Left ventricle myocardium inferior (tissue), 1 donor: ENCODE results near the gene IL31RA. TPM values are rescaled to one million over a fixed set of nuclear protein-coding genes. Genes with fewer than 3 reads are reported as not detected.

Experiments used
- DNase-seq: peaks from one replicate; pipeline ENCODE4 v3.0.0-alpha.2; 2020
- H3K27ac ChIP-seq: fragments of 200-600 bp; replicated peaks from 2 replicates; pipeline ENCODE4 v1.8.0; 2021
- H3K27me3 ChIP-seq: fragments of 200-600 bp; 2 replicates; pipeline ENCODE4 v1.8.0; 2021; ENCODE audit warnings: low read depth
- H3K36me3 ChIP-seq: fragments of 200-600 bp; 2 replicates; pipeline ENCODE4 v1.8.0; 2021
- H3K4me1 ChIP-seq: fragments of 200-600 bp; 2 replicates; pipeline ENCODE4 v1.8.0; 2021
- H3K4me3 ChIP-seq: fragments of 200-600 bp; 2 replicates; pipeline ENCODE4 v1.8.0; 2021; ENCODE audit warnings: mild to moderate bottlenecking, moderate library complexity
- H3K9me3 ChIP-seq: fragments of 200-600 bp; replicated peaks from 2 replicates; pipeline ENCODE4 v1.8.0; 2021
- intact Hi-C: fragments of 100-400 bp; cut with micrococcal nuclease; formaldehyde crosslinking; loops from one replicate; pipeline ENCODE4 v1.11.0; 2022
- total RNA-seq: library from RNA; stranded (reverse); fragmentation: NEBNext Ultra II Directional; extraction: Animal tissue kit (Norgen Biotek cat#: 25700); gene quantifications from one replicate; pipeline ENCODE4 v1.2.1, GENCODE V29; 2021
- TF ChIP-seq, protein P1 (sequence below): fragments of 200-600 bp; IDR thresholded peaks from 2 replicates; pipeline ENCODE4 v1.8.0; 2021; ENCODE audit warnings: antibody characterized with exemption, mild to moderate bottlenecking, borderline replicate concordance
- donor health status: DM: no; HTN: yes; CAD: no; lungs with severe emphysema.

Gene IL31RA
- total RNA-seq, 1 donor from 2014 or later, result 0.27 TPM

DNA sequence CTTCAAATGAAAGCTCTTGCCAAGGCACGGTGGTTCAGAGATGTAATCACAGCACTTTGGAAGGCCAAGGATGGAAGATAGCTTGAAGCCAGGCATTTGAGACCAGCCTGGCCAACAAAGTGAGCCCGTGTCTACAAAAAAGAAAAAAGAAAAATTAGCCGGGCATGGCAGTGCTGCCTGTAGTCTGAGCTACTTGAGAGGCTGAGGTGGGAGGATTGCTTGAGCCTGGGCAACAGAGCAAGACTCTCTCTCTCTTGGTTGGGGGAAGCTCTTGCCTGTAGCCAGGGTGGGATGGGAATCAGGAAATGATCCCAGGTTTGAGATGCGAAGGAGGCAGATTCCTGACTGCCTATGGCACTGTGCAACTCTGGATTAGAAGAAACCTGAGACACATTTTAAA lies 81.5 kb downstream of the IL31RA start:
- DNase-seq, result no peak
- Histone ChIP-seq H3K36me3 (peaks cover 12% of the 10 kb centered on the region), H3K27me3 (no peaks in the 10 kb centered on the region), H3K9me3 (no peaks in the 10 kb centered on the region), H3K4me1 (peaks cover 9% of the 10 kb centered on the region), H3K27ac (no peak overlapping the region), H3K4me3 (no peak overlapping the region)
- TF ChIP-seq, protein P1, sequence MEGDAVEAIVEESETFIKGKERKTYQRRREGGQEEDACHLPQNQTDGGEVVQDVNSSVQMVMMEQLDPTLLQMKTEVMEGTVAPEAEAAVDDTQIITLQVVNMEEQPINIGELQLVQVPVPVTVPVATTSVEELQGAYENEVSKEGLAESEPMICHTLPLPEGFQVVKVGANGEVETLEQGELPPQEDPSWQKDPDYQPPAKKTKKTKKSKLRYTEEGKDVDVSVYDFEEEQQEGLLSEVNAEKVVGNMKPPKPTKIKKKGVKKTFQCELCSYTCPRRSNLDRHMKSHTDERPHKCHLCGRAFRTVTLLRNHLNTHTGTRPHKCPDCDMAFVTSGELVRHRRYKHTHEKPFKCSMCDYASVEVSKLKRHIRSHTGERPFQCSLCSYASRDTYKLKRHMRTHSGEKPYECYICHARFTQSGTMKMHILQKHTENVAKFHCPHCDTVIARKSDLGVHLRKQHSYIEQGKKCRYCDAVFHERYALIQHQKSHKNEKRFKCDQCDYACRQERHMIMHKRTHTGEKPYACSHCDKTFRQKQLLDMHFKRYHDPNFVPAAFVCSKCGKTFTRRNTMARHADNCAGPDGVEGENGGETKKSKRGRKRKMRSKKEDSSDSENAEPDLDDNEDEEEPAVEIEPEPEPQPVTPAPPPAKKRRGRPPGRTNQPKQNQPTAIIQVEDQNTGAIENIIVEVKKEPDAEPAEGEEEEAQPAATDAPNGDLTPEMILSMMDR, result no peak
- intact Hi-C loops, result loop anchor here (10.0 kb wide), 1 partner anchor 272 kb away; no protein-coding TSS in a partner anchor

DNA sequence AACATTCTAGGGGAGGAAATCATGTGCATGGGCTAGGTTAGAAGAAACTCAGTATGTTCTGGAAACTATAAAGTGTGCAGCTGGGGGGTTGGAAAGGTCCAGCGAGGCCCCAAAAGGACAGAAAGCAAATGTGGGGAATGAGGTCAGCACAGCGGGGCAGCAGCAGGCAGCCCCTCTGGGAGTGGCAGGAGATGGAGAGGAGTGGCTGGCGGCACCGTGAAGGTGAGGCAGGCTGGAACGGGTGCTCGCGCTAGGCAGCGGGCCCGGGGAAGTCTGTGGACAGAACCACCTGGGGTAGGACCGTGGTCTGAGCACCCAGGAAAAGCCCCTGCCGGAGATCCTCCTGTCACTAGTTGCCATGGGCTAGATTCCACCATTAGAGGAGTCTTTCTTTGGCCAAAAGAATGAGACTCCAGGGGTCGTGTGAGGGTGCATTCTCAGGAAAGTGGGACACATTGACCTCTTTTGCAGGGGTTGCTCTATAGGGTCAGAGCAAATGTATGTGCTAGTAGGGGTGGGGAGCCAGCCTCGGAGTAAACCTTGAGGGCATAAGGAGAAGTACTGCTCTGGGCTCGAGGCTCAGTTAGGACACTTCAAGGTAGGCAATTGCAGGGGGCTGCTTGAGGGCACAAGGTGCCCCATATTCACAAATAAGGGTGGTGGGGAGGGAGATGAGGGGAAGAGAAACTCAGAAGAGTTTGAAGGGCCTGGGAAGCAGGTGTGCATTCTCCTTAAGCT lies 82.4 kb downstream of the IL31RA start:
- no peaks in the 10 kb centered on the region for H3K9me3 ChIP-seq
- peaks cover 19% of the 10 kb centered on the region for H3K36me3 ChIP-seq
- no peak overlapping the region for H3K27ac ChIP-seq
- TF ChIP-seq, protein P1, result no peak
- H3K4me3 ChIP-seq, result no peak overlapping the region
- peaks cover 9% of the 10 kb centered on the region for H3K4me1 ChIP-seq
- H3K27me3 ChIP-seq, result no peaks in the 10 kb centered on the region
- intact Hi-C loops, result loop anchor here (10.0 kb wide), 1 partner anchor 271 kb away; no protein-coding TSS in a partner anchor
- no peak for DNase-seq

GRCh38 chr5:55934115-55934613 lies 83.0 kb downstream of the IL31RA start:
- Histone ChIP-seq H3K27me3 (no peaks in the 10 kb centered on the region), H3K27ac (no peak overlapping the region), H3K4me3 (no peak overlapping the region), H3K9me3 (no peaks in the 10 kb centered on the region), H3K36me3 (peaks cover 25% of the 10 kb centered on the region), H3K4me1 (peaks cover 9% of the 10 kb centered on the region)
- no peak for DNase-seq
- TF ChIP-seq, protein P1, result no peak
- intact Hi-C loops, result loop anchor here (10.0 kb wide), 1 partner anchor 271 kb away; no protein-coding TSS in a partner anchor

DNA sequence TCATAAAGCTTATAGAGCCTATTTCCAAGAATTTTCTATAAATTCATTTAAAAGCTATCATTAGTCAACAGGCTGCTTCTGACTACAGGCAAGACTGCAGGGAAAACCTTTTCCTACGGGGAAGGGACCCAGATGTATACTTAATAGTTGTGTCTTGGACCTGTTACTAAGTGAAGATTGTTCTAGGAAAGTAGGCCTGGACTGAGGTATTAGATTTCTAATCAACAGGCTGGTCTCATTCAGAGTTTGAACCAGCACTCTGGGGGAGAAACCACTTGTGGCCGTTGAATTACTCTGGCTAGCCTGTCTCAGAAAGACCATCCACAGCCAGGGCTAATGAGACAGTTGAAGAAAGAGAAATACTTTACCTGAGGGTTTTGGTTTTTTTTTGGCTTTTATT lies 83.6 kb downstream of the IL31RA start:
- TF ChIP-seq, protein P1, result no peak
- H3K4me3 ChIP-seq, result no peak overlapping the region
- intact Hi-C loops, result loop anchor here (10.0 kb wide), 1 partner anchor 270 kb away; no protein-coding TSS in a partner anchor
- H3K27ac ChIP-seq, result no peak overlapping the region
- H3K36me3 ChIP-seq, result peaks cover 31% of the 10 kb centered on the region
- DNase-seq, result no peak
- peaks cover 9% of the 10 kb centered on the region for H3K4me1 ChIP-seq
- no peaks in the 10 kb centered on the region for H3K27me3 ChIP-seq
- H3K9me3 ChIP-seq, result no peaks in the 10 kb centered on the region

GRCh38 chr5:55935371-55935770 lies 84.2 kb downstream of the IL31RA start:
- H3K4me3 ChIP-seq, result no peak overlapping the region
- peaks cover 37% of the 10 kb centered on the region for H3K36me3 ChIP-seq
- H3K9me3 ChIP-seq, result no peaks in the 10 kb centered on the region
- no peaks in the 10 kb centered on the region for H3K27me3 ChIP-seq
- intact Hi-C loops, result loop anchor here (10.0 kb wide), 1 partner anchor 269 kb away; no protein-coding TSS in a partner anchor
- TF ChIP-seq, protein P1, result no peak
- DNase-seq, result no peak
- peaks cover 9% of the 10 kb centered on the region for H3K4me1 ChIP-seq
- no peak overlapping the region for H3K27ac ChIP-seq
